Measurements from ENCODE around the gene LIN7B.
"Not testable (repeated sequence)": the region's sequence is repeated elsewhere in the genome, so short reads cannot be mapped to it uniquely, and the experiment has no call there.

The LIN7B gene

GRCh38 chr19:49145573-49146407 is 31.6 kb downstream of the LIN7B start (continued):
- TF ChIP-seq PBX3 (CRISPR knock-in tag; IDR thresholded peaks at IDR 0.05) (no peak), AEBP2 (tag by site-specific recombination; IDR thresholded peaks at IDR 0.05; ENCODE audit: borderline replicate concordance) (no peak)

GRCh38 chr19:49146408-49146770 is 32.2 kb downstream of the LIN7B start:
- not testable (repeated sequence) for H3K4me3 ChIP-seq (ENCODE audit: low read depth, low read length); H3K9me3 ChIP-seq (ENCODE audit: control insufficient read depth, insufficient read depth, low read depth, low read length); H3K27ac ChIP-seq (ENCODE audit: extremely low read depth, low read depth, low read length); H3K4me1 ChIP-seq (ENCODE audit: control insufficient read depth, insufficient read depth, low read length); H3K36me3 ChIP-seq (ENCODE audit: control insufficient read depth in 2 of 2, insufficient read depth in 1 of 2, low read length in 2 of 2)
- CTCF ChIA-PET, result interaction anchor here (0.7 to 6.6 kb wide), 31 partner anchors 9 to 472 kb away, joined by 3 to 70 read pairs (median 5); partner anchors contain the start of genes GYS1, HRC, LIN7B and RUVBL2
- POLR2A ChIA-PET, result interaction anchor here (0.5 to 1.6 kb wide), 4 partner anchors 18 to 49 kb away, joined by 3 to 5 read pairs (median 4); partner anchors contain the start of gene PPFIA3
- TF ChIP-seq ZBTB26 (tag by site-specific recombination; optimal IDR thresholded peaks at IDR 0.05) (peak; percentile 2), ZNF248 (tag by site-specific recombination; IDR thresholded peaks at IDR 0.05) (0 out of 2 replicates have a peak, but pooled peaks have one; percentile 25), ZEB2 (tag by site-specific recombination; IDR thresholded peaks at IDR 0.05) (0 out of 2 replicates have a peak, but pooled peaks have one; percentile 6)

DNA sequence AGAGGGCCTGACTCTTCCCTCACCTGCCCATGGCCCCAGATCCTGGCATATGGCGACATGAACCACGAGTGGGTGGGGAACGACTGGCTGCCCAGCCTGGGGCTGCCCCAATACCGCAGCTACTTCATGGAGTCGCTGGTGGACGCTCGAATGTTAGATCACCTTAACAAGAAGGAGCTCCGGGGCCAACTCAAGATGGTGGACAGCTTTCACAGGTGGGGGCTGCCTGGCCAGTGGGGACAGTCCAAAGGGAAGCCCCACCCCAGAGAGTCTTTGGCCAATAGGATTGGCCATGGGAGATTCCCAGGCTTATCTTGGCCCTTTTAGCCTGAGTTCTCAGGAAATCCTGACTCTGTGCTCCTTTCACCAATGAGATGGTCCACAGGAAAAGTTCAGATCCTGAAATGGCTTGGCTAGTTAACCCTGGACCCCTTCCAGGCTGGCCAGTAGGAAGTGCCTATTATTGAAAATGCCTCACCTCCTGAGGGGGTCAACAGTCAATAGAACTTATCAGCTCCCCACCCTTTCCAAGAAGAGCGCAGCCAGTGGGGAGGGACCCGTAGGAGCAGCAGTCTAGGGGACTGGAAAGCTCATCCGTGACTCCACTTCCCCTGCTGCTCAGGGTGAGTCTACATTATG is 34.0 kb downstream of the LIN7B start:
- peaks cover 6% of the 10 kb centered on the region for H3K4me1 ChIP-seq (ENCODE audit: control insufficient read depth, insufficient read depth, low read length)
- TF ChIP-seq ZNF324 (tag by site-specific recombination; IDR thresholded peaks at IDR 0.05) (no peak), GFI1B (tag by site-specific recombination; IDR thresholded peaks at IDR 0.05) (no peak), ZNF645 (tag by site-specific recombination; IDR thresholded peaks at IDR 0.05) (no peak), ZNF404 (tag by site-specific recombination; IDR thresholded peaks at IDR 0.05) (no peak), ZNF514 (tag by site-specific recombination; IDR thresholded peaks at IDR 0.05) (no peak), ZNF654 (tag by site-specific recombination; IDR thresholded peaks at IDR 0.05; ENCODE audit: low read depth) (no peak), GLIS2 (tag by site-specific recombination; IDR thresholded peaks at IDR 0.05) (no peak), ZBTB20 (tag by site-specific recombination; IDR thresholded peaks at IDR 0.05) (no peak), SP2 (tag by site-specific recombination; IDR thresholded peaks at IDR 0.05) (no peak)
- TF ChIP-seq, protein P1, sequence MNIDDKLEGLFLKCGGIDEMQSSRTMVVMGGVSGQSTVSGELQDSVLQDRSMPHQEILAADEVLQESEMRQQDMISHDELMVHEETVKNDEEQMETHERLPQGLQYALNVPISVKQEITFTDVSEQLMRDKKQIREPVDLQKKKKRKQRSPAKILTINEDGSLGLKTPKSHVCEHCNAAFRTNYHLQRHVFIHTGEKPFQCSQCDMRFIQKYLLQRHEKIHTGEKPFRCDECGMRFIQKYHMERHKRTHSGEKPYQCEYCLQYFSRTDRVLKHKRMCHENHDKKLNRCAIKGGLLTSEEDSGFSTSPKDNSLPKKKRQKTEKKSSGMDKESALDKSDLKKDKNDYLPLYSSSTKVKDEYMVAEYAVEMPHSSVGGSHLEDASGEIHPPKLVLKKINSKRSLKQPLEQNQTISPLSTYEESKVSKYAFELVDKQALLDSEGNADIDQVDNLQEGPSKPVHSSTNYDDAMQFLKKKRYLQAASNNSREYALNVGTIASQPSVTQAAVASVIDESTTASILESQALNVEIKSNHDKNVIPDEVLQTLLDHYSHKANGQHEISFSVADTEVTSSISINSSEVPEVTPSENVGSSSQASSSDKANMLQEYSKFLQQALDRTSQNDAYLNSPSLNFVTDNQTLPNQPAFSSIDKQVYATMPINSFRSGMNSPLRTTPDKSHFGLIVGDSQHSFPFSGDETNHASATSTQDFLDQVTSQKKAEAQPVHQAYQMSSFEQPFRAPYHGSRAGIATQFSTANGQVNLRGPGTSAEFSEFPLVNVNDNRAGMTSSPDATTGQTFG (tag by site-specific recombination; IDR thresholded peaks at IDR 0.05; ENCODE audit: borderline replicate concordance), result no peak
- TF ChIP-seq, protein P2, sequence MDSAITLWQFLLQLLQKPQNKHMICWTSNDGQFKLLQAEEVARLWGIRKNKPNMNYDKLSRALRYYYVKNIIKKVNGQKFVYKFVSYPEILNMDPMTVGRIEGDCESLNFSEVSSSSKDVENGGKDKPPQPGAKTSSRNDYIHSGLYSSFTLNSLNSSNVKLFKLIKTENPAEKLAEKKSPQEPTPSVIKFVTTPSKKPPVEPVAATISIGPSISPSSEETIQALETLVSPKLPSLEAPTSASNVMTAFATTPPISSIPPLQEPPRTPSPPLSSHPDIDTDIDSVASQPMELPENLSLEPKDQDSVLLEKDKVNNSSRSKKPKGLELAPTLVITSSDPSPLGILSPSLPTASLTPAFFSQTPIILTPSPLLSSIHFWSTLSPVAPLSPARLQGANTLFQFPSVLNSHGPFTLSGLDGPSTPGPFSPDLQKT (IDR thresholded peaks at IDR 0.05; ENCODE audit: borderline replicate concordance, low read depth, low read length), result no peak
- no peaks in the 10 kb centered on the region for H3K9me3 ChIP-seq (ENCODE audit: control insufficient read depth, insufficient read depth, low read depth, low read length)
- no peak overlapping the region for H3K4me3 ChIP-seq (ENCODE audit: low read depth, low read length)
- ChIA-PET CTCF (interaction anchor here (0.7 to 6.6 kb wide), 9 partner anchors 9 to 150 kb away, joined by 3 to 70 read pairs (median 5); no protein-coding TSS in a partner anchor), POLR2A (interaction anchor here (0.6 to 3.1 kb wide), 9 partner anchors 10 to 155 kb away, joined by 3 to 27 read pairs (median 6); partner anchors contain the start of genes GYS1 and RUVBL2)
- H3K36me3 ChIP-seq (ENCODE audit: control insufficient read depth in 2 of 2, insufficient read depth in 1 of 2, low read length in 2 of 2), result no peaks in the 10 kb centered on the region; a peak in 1 of 3 replicates
- H3K27ac ChIP-seq (ENCODE audit: extremely low read depth, low read depth, low read length), result no peak overlapping the region

Measured in HEK293 (cell line).